K562 (cell line): ENCODE results near the gene ADAMTS6. TPM values are rescaled to one million over a fixed set of nuclear protein-coding genes. Genes with fewer than 3 reads are reported as not detected.

Experiments
- CBFA2T3 ChIP-seq: fragments of 450-650 bp; IDR thresholded peaks from 2 replicates; pipeline ENCODE4 v1.6.1; 2017
- CC2D1A ChIP-seq: fragments of 450-650 bp; IDR thresholded peaks from 2 replicates; pipeline ENCODE4 v1.6.1; 2017; ENCODE audit warnings: mild to moderate bottlenecking
- DACH1 ChIP-seq: fragments of 450-650 bp; IDR thresholded peaks from 2 replicates; pipeline ENCODE4 v1.6.1; 2018; ENCODE audit not compliant: partially characterized antibody
- HDAC6 ChIP-seq: IDR thresholded peaks from 2 replicates; pipeline ENCODE4 v1.6.1; 2012; ENCODE audit warnings: low read depth, mild to moderate bottlenecking, control low read depth, inconsistent platforms, low read length, moderate library complexity
- JUNB ChIP-seq: fragments of 450-650 bp; formaldehyde crosslinking; conservative IDR thresholded peaks from 2 replicates; pipeline ENCODE4 v1.4.0; 2020; ENCODE audit warnings: mild to moderate bottlenecking
- KDM4B ChIP-seq, 2 experiments: fragments of 450-650 bp in 1 of 2; sonication (generic) in 1 of 2; IDR thresholded peaks; 2 replicates each; pipeline ENCODE4 v1.6.1; 2016 to 2017; ENCODE audit warnings: borderline replicate concordance in 2 of 2, antibody characterized with exemption in 1 of 2, low read depth in 1 of 2, mild to moderate bottlenecking in 1 of 2
- L3MBTL2 ChIP-seq: fragments of 450-650 bp; IDR thresholded peaks from 2 replicates; pipeline ENCODE4 v1.6.1; 2016; ENCODE audit warnings: mild to moderate bottlenecking, moderate library complexity
- PHB2 ChIP-seq: fragments of 450-650 bp; IDR thresholded peaks from 2 replicates; pipeline ENCODE4 v1.6.1; 2017; ENCODE audit warnings: low read depth
- PHF8 ChIP-seq: fragments of 200-600 bp; sonication (generic); IDR thresholded peaks from 2 replicates; pipeline ENCODE4 v1.6.1; 2012; ENCODE audit warnings: mixed run types, mild to moderate bottlenecking, inconsistent platforms, low read length, moderate library complexity, borderline replicate concordance
- RB1 ChIP-seq: fragments of 450-650 bp; IDR thresholded peaks from 2 replicates; pipeline ENCODE4 v1.6.1; 2017; ENCODE audit warnings: low read depth, mild to moderate bottlenecking
- RCOR1 ChIP-seq, 2 experiments: IDR thresholded peaks; 2 replicates each; pipeline ENCODE4 v1.6.1; 2012; ENCODE audit warnings: low read depth in 2 of 2, low read length in 2 of 2, borderline replicate concordance in 1 of 2, improper control_type of control experiment in 1 of 2
- RFX7 ChIP-seq: fragments of 250-450 bp; sonication (Bioruptor Pico); IDR thresholded peaks from 2 replicates; pipeline ENCODE4 v1.5.1; 2021; ENCODE audit warnings: mild to moderate bottlenecking
- RHOXF2B ChIP-seq: fragments of 250-450 bp; sonication (Bioruptor Pico); conservative IDR thresholded peaks from 2 replicates; pipeline ENCODE4 v1.5.1; 2021
- SIN3A ChIP-seq, 2 experiments: fragments of 150-350 bp in 1 of 2; IDR thresholded peaks; 2 replicates each; pipeline ENCODE4 v1.6.1; 2011 to 2016; ENCODE audit warnings: borderline replicate concordance in 2 of 2, low read depth in 2 of 2, low read length in 2 of 2, mild to moderate bottlenecking in 2 of 2, moderate library complexity in 2 of 2; ENCODE audit not compliant: control insufficient read depth in 1 of 2
- SPI1 ChIP-seq: IDR thresholded peaks from 2 replicates; pipeline ENCODE4 v1.6.1; 2011; ENCODE audit warnings: low read depth, low read length, control low read depth, borderline replicate concordance
- YBX1 ChIP-seq: fragments of 450-650 bp; IDR thresholded peaks from 2 replicates; pipeline ENCODE4 v1.7.1; 2016; ENCODE audit warnings: mild to moderate bottlenecking
- ZBTB1 ChIP-seq: sonication (generic); formaldehyde crosslinking; IDR thresholded peaks from 2 replicates; pipeline ENCODE4 v1.8.1; 2023; ENCODE audit warnings: missing genetic modification reagents, low read depth, mild to moderate bottlenecking, borderline replicate concordance
- ZNF175 ChIP-seq: fragments of 200-800 bp; sonication (Bioruptor generic); IDR thresholded peaks from 2 replicates; pipeline ENCODE4 v1.6.1; 2016; ENCODE audit warnings: low read depth, mild to moderate bottlenecking, missing genetic modification characterization, missing compliant biosample characterization
- ZNF232 ChIP-seq: sonication (generic); formaldehyde crosslinking; IDR thresholded peaks from 2 replicates; pipeline ENCODE4 v1.8.0; 2022; ENCODE audit warnings: mild to moderate bottlenecking, missing genetic modification reagents
- ZNF436 ChIP-seq: fragments of 250-450, 450-650 bp; sonication (Bioruptor Pico); formaldehyde crosslinking; IDR thresholded peaks from 2 replicates; pipeline ENCODE4 v1.7.0; 2020; ENCODE audit warnings: mild to moderate bottlenecking
- ZNF644 ChIP-seq: fragments of 200-800 bp; sonication (Bioruptor generic); IDR thresholded peaks from 2 replicates; pipeline ENCODE4 v1.6.1; 2016; ENCODE audit warnings: low read depth, missing genetic modification characterization, missing compliant biosample characterization
- ZNF780A ChIP-seq: fragments of 250-450 bp; sonication (Bioruptor Pico); IDR thresholded peaks from 2 replicates; pipeline ENCODE4 v1.5.0; 2021; ENCODE audit warnings: mild to moderate bottlenecking
- polyA plus RNA-seq, 8 experiments: library from polyadenylated mRNA; depleted of rRNA in 4 of 8; stranded (reverse) in 5 of 8; unstranded in 3 of 8; fragments of >200 nt; fragmentation: Nextera tagmentation in 2 of 8; fragmentation: Illumina TruSeq in 1 of 8; extraction: Ambion mirVana in 2 of 8; extraction: Trizol in 1 of 8; gene quantifications; 2 replicates each; pipeline versions ENCODE4 v1.2.1 to v1.2.3, GENCODE V29; 2011 to 2014; ENCODE audit warnings: inconsistent platforms in 1 of 8, missing spikeins in 1 of 8
- total RNA-seq, 7 experiments: library from RNA; depleted of rRNA in 6 of 7; stranded (reverse); fragments of >200 nt in 6 of 7; fragmentation: Illumina TruSeq in 2 of 7; extraction: Trizol in 2 of 7; gene quantifications; 2 replicates each; pipeline versions ENCODE4 v1.2.1 to v1.2.3, GENCODE V29; 2011 to 2021; ENCODE audit warnings: low replicate concordance in 1 of 7
- TF ChIP-seq, protein P1 (sequence below): fragments of 250-450 bp; sonication (Bioruptor Pico); IDR thresholded peaks from 2 replicates; pipeline ENCODE4 v1.8.0; 2021; ENCODE audit warnings: borderline replicate concordance, mild to moderate bottlenecking, moderate library complexity; ENCODE audit not compliant: poor library complexity, severe bottlenecking
- TF ChIP-seq, protein P2 (sequence below): fragments of 250-450 bp; sonication (Bioruptor Pico); IDR thresholded peaks from 2 replicates; pipeline ENCODE4 v1.5.0; 2021
- TF ChIP-seq, protein P3 (sequence below), 2 experiments: IDR thresholded peaks; 2 replicates each; pipeline ENCODE4 v1.6.1; 2011; ENCODE audit warnings: borderline replicate concordance in 1 of 2, control low read depth in 1 of 2, low read depth in 1 of 2, low read length in 1 of 2, mild to moderate bottlenecking in 1 of 2, mixed read lengths in 1 of 2, moderate library complexity in 1 of 2; ENCODE audit not compliant: insufficient read depth in 1 of 2, insufficient read length in 1 of 2, poor library complexity in 1 of 2, severe bottlenecking in 1 of 2; ENCODE audit errors: extremely low read depth in 1 of 2
- TF ChIP-seq, protein P4 (sequence below): fragments of 450-650 bp; formaldehyde crosslinking; IDR thresholded peaks from 2 replicates; pipeline ENCODE4 v1.4.0; 2020; ENCODE audit warnings: mild to moderate bottlenecking, moderate library complexity

Gene ADAMTS6
- total and polyA plus RNA-seq, 9 of the 15 experiments (the other 6 are each of a cell fraction or from before 2014, with no cell fraction given): 0.57 to 5.3 (median 1.5) TPM

DNA sequence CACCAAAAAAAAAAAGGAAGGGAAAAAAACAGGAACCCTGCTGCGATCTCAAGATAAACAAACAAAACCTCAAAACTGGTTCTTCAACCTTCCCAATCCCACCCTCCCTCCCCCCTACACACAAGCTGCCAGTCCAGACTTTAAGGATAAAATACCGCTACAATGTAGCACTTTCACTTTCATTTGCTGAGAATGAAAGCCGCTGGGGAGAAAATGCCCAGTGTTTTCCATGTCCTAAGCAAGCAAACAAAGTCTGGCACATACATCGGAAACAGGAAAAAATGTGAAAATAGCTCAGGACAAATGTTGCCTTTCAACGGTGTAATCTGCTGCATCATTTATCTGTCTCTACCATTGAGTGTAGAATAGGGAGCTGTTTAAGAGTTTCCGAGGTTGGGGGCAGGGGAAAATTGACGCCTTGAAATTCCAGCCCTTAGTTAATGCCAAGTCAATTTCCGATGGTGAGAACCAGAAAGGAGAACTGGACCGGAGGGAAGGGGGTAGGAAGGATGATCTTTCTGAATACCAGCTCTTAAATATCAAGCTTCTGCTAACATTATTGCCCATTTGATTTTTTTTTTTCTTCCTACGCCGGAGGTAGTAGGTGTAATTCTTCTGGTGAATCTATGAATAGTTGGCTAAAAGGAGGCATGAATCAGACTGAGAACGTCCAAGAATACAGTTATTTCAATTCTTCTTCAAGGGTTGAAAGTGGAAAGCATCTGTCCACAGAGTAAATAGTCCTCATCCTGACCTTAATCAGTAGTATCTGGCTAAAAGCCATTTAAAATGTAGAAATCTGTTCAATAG, 1.2 kb upstream of the ADAMTS6 start (continued):
- TF ChIP-seq, protein P1, sequence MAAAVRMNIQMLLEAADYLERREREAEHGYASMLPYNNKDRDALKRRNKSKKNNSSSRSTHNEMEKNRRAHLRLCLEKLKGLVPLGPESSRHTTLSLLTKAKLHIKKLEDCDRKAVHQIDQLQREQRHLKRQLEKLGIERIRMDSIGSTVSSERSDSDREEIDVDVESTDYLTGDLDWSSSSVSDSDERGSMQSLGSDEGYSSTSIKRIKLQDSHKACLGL (CRISPR knock-in tag): no peak
- TF ChIP-seq RB1 (no peak), KDM4B (IDR thresholded peaks at IDR 0.05; ENCODE audit: borderline replicate concordance in 2 of 2, low read depth in 1 of 2) (no peak), YBX1 (no peak), ZNF780A (CRISPR knock-in tag) (no peak), RFX7 (CRISPR knock-in tag) (no peak), RCOR1 (IDR thresholded peaks at IDR 0.05; ENCODE audit: borderline replicate concordance in 1 of 2, low read depth in 2 of 2, low read length in 2 of 2) (0 out of 4 replicates have a peak, but pooled peaks of 1 of the 2 experiments have one; percentile 21), HDAC6 (no peak), PHF8 (no peak; the same call in 1 of the 2 replicates), JUNB (CRISPR knock-in tag) (no peak), L3MBTL2 (no peak), ZBTB1 (CRISPR knock-in tag) (no peak), SIN3A (IDR thresholded peaks at IDR 0.05; ENCODE audit: borderline replicate concordance in 2 of 2, control insufficient read depth in 1 of 2, low read depth in 2 of 2, low read length in 2 of 2) (no peak; a peak in 1 of 4 replicates), ZNF232 (no peak), CC2D1A (no peak), DACH1 (no peak), CBFA2T3 (peak; percentile 44), ZNF436 (CRISPR knock-in tag) (no peak), ZNF644 (tag) (no peak), SPI1 (peak; percentile 90), ZNF175 (CRISPR knock-in tag) (no peak), RHOXF2B (no peak), PHB2 (no peak)
- TF ChIP-seq, protein P2, sequence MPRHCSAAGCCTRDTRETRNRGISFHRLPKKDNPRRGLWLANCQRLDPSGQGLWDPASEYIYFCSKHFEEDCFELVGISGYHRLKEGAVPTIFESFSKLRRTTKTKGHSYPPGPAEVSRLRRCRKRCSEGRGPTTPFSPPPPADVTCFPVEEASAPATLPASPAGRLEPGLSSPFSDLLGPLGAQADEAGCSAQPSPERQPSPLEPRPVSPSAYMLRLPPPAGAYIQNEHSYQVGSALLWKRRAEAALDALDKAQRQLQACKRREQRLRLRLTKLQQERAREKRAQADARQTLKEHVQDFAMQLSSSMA (CRISPR knock-in tag): no peak
- TF ChIP-seq, protein P3, sequence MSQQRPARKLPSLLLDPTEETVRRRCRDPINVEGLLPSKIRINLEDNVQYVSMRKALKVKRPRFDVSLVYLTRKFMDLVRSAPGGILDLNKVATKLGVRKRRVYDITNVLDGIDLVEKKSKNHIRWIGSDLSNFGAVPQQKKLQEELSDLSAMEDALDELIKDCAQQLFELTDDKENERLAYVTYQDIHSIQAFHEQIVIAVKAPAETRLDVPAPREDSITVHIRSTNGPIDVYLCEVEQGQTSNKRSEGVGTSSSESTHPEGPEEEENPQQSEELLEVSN (IDR thresholded peaks at IDR 0.05; ENCODE audit: borderline replicate concordance in 1 of 2, extremely low read depth in 1 of 2, insufficient read depth in 1 of 2, insufficient read length in 1 of 2, low read depth in 1 of 2, low read length in 1 of 2, poor library complexity in 1 of 2, severe bottlenecking in 1 of 2): no peak
- TF ChIP-seq, protein P4, sequence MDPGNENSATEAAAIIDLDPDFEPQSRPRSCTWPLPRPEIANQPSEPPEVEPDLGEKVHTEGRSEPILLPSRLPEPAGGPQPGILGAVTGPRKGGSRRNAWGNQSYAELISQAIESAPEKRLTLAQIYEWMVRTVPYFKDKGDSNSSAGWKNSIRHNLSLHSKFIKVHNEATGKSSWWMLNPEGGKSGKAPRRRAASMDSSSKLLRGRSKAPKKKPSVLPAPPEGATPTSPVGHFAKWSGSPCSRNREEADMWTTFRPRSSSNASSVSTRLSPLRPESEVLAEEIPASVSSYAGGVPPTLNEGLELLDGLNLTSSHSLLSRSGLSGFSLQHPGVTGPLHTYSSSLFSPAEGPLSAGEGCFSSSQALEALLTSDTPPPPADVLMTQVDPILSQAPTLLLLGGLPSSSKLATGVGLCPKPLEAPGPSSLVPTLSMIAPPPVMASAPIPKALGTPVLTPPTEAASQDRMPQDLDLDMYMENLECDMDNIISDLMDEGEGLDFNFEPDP: no peak
